GM18907 (cell line): ENCODE measurements around the gene DNTTIP2.
"Not testable (repeated sequence)": the region's sequence is repeated elsewhere in the genome, so short reads cannot be mapped to it uniquely, and the experiment has no call there.

ENCODE experiments used
- ATAC-seq: cut with Tn5 transposase; IDR thresholded peaks from one replicate; pipeline ENCODE4 v1.9.1; 2021; ENCODE audit warnings: mild to moderate bottlenecking, moderate library complexity; ENCODE audit not compliant: unreplicated experiment

The DNTTIP2 gene

GRCh38 chr1:93842750-93843500 lies 36.1 kb downstream of the DNTTIP2 start:
- ATAC-seq: no peak

- no peak for ATAC-seq
These were observed 37.2 kb downstream of the DNTTIP2 start for GRCh38 chr1:93841771-93842170.

DNA sequence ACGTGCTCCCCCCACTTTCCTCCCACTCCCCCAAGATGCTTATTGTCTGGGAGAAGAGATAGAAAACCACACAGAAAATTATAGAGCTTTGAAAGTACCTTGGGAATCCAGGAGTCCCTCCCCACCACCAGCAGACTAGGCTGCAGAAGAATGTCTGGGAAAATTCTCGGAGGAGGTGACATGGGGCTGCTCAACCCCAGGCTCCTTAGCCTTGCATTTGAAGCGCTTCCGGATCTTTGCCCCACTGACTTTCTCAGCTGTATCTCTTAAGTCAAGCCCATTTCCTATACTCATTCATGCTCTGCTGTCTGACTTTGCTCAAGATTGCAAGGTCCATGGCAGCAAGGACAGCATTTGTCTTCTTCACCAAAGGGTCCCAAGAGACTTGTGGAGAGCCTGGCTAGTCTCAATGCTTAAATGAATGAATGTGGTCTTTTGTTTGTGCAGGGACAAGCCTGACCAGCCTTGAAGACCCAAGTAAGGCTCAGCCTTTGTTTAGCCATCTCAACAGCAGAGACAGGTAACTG lies 38.0 kb downstream of the DNTTIP2 start:
- ATAC-seq: no peak

GRCh38 chr1:93839753-93840152 lies 39.3 kb downstream of the DNTTIP2 start:
- ATAC-seq: no peak

GRCh38 chr1:93839307-93839706 lies 39.7 kb downstream of the DNTTIP2 start:
- ATAC-seq: no peak

GRCh38 chr1:93837961-93838360 lies 41.0 kb downstream of the DNTTIP2 start:
- no peak for ATAC-seq

DNA sequence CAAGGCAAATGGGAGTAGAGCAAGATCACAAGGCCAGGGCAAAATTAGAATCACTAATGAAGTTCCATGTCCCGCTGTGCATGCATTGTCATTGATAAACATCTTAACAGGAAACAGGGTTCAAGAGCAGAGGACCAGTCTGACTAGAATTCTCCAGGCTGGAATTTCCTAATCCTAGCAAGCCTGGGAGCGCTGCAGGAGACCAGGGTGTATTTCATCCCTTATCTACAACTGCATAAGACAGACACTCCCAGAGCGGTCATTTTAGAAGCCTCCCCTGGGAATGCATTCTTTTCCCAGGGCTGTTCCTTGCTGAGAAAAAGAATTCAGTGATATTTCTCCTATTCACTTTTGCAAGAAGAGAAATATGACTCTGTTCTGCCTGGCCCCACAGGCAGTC lies 45.7 kb downstream of the DNTTIP2 start:
- ATAC-seq: not testable (repeated sequence)

- ATAC-seq: no peak
These were observed 49.9 kb downstream of the DNTTIP2 start for GRCh38 chr1:93829061-93829460.

- ATAC-seq: no peak
These were observed 50.6 kb downstream of the DNTTIP2 start for GRCh38 chr1:93828367-93828755.

GRCh38 chr1:93827633-93828366 lies 51.2 kb downstream of the DNTTIP2 start:
- ATAC-seq: no peak

DNA sequence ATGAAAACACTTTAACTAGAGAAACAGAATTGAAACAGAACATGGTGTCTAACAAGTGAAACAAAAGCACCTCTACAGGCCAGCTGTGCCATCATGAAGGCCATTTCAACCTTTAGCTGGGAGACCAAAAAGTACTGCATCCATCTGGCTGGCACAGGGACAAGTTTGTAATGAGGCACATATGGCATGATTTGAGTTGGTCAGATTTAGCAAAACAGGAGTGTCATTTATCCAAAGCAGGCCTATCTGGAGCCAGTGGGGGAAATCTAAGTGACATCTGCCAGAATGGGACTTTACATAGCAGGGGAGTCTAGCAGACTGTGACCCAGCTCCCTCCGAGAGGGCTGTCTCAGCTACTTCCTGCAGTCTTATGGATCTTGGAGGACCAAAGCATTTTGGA lies 51.9 kb downstream of the DNTTIP2 start:
- no peak for ATAC-seq

DNA sequence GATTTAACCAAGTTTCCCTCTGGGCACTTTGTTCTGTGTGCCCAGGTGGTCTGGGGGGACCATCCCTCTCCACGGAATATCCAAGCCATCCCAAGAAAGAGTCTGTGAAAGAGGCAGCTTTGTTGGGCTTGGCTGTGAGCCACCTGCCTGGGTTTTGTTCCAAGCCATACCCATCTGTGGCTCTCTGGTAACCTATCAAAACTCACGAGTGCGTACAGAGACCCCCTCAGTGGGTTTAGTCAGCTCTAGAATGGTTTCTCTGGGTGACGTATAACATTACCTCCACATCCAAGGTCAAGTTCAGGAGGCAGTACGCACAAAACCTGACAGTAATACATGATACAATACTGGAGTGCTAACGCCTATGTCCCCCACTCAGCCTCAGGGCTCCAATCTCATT lies 54.2 kb downstream of the DNTTIP2 start:
- no peak for ATAC-seq

GRCh38 chr1:93822730-93823425 lies 56.1 kb downstream of the DNTTIP2 start:
- ATAC-seq: no peak

- ATAC-seq: no peak
These were observed 57.4 kb downstream of the DNTTIP2 start for GRCh38 chr1:93821423-93822144.

- no peak for ATAC-seq
These were observed 58.2 kb downstream of the DNTTIP2 start for GRCh38 chr1:93820554-93821422.

DNA sequence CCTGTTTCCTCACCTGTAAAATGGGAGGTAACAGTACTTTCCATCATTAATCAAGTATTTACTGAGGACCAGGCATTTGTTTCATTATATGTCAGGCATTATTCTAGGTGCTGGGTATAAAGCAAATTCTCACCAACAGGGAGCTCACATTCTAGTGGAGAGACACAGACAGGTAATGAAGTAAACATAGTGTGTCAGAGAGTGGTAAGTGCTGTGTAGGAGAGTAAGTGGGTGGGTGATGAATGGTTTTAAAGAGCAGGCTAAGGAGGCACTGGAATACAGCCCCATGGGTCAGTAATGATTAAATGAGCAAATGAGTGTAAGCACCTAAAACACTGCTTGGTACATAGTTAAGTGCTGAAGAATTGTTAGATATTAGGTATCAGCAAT lies 60.4 kb downstream of the DNTTIP2 start:
- no peak for ATAC-seq

GRCh38 chr1:93817819-93818569 lies 61.0 kb downstream of the DNTTIP2 start:
- ATAC-seq: no peak

GRCh38 chr1:93816970-93817678 lies 61.9 kb downstream of the DNTTIP2 start:
- no peak for ATAC-seq
